Ovary (tissue), 3 donors: ENCODE results near the gene SLC25A42.
A peak's percentile ranks its signal among the peaks of the same experiment; 100 is the strongest.

ENCODE experiments used
- CTCF ChIP-seq, 3 donors: fragments of 450-650 bp in 2 of 3; fragments of 200-600 bp in 1 of 3; IDR thresholded peaks; one replicate each; pipeline versions ENCODE4 v1.5.1 to v1.8.0; 2016 to 2022; ENCODE audit warnings: antibody characterized with exemption in 3 of 3, mild to moderate bottlenecking in 1 of 3
- EP300 ChIP-seq: sonication (generic); formaldehyde crosslinking; IDR thresholded peaks from one replicate; pipeline ENCODE4 v1.6.1; 2017; ENCODE audit warnings: antibody characterized with exemption
- POLR2A ChIP-seq: fragments of 450-650 bp; IDR thresholded peaks from one replicate; pipeline ENCODE4 v1.6.1; 2017; ENCODE audit warnings: antibody characterized with exemption, mild to moderate bottlenecking, moderate library complexity
- donor health status: DM: no; HTN: no; CAD: no.

- TF ChIP-seq CTCF (IDR thresholded peaks at IDR 0.05) (peak in 2 of 3 donors; percentile 9 to 28), POLR2A (peak; percentile 50), EP300 (no peak)
These were observed 416 bp downstream of the SLC25A42 start for GRCh38 chr19:19064098-19064722.
